Activated T-helper 9 cell treated with anti-CD3 and anti-CD28 coated beads, Interleukin-2, amount 50 U/mL, for 16 hours (primary cell): ENCODE results near the gene PJA2.
"Not testable (repeated sequence)": the region's sequence is repeated elsewhere in the genome, so short reads cannot be mapped to it uniquely, and the experiment has no call there.

Source experiments
- DNase-seq: peaks from one replicate; pipeline ENCODE4 v3.0.0-alpha.2; 2020; ENCODE audit warnings: low read depth

Gene PJA2

DNA sequence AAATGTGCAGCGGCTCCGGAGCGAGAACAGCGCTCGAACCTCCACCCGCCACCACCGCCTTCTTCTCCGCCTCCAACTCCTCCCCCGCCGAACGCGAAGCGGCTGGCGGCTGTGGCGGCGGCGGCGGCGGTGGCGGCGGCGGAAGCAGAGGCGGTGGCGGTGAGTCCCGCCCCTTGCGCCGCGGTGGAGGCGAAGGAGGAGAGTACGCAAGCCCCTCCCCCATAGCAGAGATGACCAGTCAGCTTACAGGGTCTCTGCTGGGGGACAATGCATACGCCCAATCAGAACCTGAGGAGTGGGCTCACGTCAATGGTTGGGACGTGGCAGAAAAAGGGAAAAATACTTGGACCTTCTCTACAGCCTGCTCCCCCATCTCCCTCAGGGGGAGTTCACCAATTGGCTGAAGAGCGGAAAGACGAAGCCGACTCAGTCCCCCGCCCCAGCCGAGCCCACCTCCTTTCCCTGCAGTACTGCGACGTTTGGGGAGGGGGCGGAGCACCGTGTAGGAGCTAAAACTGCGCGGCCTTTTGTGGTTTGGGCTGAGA is at the start of gene PJA2:
Gene PJA2, minus strand, starts transcription at position 131 of the 545 bp plus-strand sequence. CDS start 26,541 bp downstream, outside the sequence.
- DNase-seq: peak; percentile 92

- DNase-seq: no peak
These were observed 45.9 kb upstream of the PJA2 start for GRCh38 chr5:109455598-109456096.

GRCh38 chr5:109454731-109455505 is 45.1 kb upstream of the PJA2 start:
- DNase-seq: no peak

DNA sequence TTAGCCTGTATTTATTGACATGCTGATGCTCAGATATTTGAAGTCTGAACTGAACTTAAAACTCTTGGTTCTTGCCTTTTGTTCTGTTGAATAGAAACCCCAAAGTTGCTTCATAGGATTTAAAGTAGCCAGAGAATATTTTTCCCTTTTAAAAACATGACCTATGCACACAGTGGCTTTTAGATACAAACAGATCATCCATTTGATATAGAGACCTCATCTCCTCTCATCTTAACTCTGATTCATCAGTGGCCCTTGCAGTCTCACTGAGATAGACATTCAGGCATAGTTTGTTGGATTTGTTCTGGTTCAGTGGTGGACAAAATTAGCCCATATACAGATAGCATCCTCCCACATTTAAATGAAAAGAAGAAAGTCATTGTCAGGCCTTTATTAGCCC is 43.5 kb upstream of the PJA2 start:
- DNase-seq: no peak

DNA sequence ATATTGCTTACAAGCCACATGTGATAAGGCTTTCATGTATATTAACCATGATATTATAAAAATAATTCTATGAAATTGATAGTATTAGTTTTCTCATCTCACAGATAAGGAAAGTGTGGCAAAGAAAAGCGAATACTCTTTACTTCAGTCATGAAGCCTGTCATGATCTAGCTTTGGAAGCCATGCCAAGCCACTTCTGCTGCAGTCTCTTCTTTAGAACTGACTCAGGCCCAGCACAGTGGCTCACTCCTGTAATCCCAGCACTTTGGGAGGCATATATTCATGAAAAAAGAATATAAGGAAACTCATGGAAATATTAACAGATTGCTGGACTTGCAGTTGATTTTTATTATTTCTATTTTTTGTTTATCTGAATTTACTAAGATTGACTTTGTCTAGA is 42.9 kb upstream of the PJA2 start:
- no peak for DNase-seq

- no peak for DNase-seq
These were observed 41.4 kb upstream of the PJA2 start for GRCh38 chr5:109451146-109451545.

DNA sequence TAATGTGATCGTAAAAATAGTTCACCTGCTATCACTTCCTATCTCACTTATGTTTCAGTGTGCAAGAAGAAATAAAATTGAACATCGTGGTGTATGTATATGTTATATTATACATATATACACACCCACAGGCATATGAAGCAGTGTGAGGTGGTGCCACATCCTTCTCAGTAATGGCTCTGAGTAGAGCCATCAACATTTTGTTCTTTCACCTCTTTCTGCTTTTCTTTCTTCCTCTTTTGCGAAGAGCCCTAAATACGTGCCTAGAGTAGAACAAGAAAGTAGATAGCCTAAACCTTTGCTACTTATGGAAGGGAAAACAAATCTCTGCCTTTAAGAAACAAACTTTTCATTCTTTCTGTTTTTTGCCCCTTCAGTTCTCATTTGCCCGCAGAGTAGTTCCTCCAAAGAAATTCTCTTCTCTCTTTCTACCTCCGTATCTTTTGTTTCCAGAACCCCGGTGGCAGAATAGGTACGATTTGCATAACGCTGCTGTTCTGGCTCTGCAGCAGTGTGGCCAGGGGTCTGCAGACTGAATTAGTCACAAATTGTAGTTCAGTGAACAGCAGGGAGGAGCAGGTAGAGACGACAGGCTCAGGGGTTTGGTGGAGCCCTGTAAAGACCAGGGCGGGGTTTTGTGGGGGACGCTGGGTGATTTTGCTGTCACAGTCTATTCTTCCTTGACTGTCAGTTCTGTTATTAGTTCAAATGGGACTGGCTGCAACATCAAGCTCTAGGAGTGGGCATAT is 40.5 kb upstream of the PJA2 start:
- DNase-seq: no peak

- DNase-seq: no peak
These were observed 39.1 kb upstream of the PJA2 start for GRCh38 chr5:109448838-109449237.

GRCh38 chr5:109439590-109439989 is 29.8 kb upstream of the PJA2 start:
- no peak for DNase-seq

DNA sequence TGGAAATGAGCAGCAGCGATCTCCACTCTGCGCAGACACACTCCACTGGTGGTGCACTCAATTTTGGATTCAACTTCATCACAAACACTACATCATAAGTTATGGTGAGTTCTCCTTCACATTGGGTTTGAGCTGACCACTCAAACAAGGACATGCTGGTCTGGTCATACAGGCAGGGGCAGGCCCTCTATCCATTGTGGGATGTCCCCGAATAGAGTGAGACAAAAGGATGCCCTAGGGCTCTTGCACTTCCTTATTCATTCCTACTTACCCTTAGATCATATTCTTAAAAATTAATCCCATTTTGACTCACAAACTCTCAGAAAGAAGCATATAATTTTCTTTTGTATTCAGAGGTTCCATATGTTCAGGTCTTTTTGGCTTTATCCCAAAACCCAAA is 16.3 kb upstream of the PJA2 start:
- DNase-seq: no peak

- not testable (repeated sequence) for DNase-seq
These were observed 15.7 kb upstream of the PJA2 start for GRCh38 chr5:109425521-109425920.

DNA sequence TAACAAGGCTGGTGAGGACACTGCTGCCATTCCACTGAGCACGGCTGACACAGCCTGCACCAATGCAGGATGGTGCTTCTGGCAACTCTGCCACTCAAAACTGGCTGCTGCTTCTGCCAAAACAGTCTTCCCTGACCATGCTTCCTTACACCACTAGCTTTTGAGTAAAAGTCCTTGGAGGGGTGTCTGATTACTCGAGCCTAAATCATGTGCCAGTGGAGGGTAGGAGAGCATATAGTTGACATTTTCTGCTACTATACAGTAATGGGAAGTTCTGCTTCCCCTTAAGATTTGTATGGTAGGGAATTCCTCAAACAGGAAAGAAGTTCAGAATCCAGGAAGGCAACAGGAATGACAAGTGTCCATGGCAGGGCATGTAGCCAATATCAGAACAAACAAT is 12.2 kb upstream of the PJA2 start:
- no peak for DNase-seq

- no peak for DNase-seq
These were observed 9.1 kb upstream of the PJA2 start for GRCh38 chr5:109418712-109419352.

- no peak for DNase-seq
These were observed 7.1 kb upstream of the PJA2 start for GRCh38 chr5:109416882-109417281.

DNA sequence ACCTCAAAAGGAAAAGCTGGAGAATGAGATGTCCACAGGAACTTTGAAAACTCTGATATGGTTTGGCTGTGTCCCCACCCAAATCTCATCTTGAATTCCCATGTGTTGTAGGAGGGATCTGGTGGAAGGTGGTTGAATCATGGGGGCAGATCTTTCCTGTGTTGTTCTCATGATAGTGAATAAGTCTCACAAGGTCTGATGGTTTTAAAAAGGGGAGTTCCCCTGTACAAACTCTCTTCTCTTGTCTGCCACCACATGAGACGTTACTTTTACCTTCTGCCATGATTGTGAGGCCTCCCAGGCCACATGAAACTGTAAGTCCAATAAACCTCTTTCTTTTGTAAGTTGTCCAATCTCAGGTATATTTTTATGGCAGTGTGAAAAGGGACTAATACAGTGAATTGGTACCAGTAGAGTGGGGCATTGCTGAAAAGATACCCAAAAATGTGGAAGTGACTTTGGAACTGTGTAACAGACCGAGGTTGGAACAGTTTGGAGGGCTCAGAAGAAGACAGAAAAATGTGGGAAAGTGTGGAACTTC is 4.2 kb upstream of the PJA2 start:
- not testable (repeated sequence) for DNase-seq

GRCh38 chr5:109413458-109413857 is 3.7 kb upstream of the PJA2 start:
- no peak for DNase-seq

DNA sequence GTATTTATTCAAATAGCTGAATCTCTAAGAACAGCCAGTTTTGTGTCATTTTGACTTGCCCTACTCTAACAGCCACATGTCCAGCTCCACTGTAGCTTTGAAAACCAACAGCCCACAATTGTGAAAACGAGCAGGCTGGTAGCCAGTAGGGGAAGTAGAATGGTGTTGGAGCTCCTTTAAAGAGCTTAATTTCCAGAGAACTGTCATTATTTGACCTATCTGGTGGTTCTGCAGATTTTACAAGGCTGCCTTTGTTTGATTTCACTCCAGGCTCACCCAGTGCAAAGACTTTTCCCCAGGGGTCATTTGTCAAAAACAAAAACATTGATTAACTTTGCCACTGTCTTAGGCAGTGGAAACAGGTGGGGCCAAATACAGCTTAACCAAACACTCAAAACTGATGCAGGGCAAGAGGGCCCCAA is 3.2 kb upstream of the PJA2 start:
- DNase-seq: no peak

- no peak for DNase-seq
These were observed 1.9 kb upstream of the PJA2 start for GRCh38 chr5:109411627-109412026.

GRCh38 chr5:109411149-109411514 is 1.4 kb upstream of the PJA2 start:
- DNase-seq: no peak

DNA sequence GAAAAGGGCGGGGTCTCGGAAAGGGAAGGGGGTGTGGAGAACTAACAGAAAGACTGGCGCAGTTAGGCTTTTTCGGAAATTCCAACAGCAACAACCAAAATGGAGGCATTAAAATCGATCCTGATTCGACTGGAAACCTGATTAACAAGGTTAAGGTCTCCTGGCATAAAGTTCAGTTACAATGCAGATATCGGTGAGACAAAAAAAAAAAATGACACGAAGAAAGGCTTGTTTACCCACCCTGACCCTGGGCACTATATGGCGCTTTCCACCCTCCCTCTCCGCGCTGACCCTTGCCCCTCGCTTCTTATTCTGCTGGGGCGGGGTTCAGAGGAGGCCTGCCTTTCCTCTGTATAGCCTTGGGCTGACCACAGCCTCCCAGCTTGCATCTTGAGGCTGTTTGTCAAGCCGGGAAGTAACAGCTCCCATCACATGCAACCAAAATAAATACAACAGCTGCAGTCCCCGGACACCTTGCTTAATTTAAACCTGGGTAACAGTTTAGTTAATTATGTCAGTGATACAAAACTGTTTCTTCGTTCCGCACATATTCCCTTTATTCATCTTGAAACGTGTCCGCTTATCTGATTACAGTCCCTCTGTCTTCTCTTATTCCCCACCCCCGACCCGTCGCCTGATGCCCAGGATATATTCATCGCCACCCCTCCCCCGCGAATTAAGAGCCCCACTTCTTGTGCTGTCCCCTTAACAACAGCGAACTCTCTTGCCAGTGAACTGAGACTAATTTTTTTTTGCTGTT is 795 bp upstream of the PJA2 start:
- peak; percentile 10 for DNase-seq
